ENCODE measurements around the gene PPM1A. TPM values are rescaled to one million over a fixed set of nuclear protein-coding genes. Genes with fewer than 3 reads are reported as not detected.

The PPM1A gene
- total RNA-seq, 1 experiment from 2014 or later = 41.7 TPM

DNA sequence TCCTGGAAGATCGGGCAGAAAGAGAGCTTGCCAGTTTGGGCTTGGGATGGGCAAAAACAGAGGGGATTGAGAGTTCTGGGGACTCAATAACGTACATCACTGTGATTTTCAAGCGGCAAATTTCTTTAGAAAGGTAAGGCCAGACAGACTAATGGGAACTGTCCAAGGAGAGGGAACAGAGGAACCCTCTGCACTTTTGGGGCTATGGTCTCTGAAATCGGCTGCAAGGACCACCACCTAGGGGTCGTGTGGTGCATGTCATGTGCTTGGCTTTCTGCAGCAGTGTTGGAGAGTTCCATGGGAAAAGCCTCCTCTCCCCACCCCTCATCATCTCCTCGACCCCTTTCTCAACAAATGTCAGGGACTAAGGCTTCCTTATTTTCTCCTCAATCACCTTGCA, 79.6 kb downstream of the PPM1A start:
- no peak overlapping the region for H2BK20ac ChIP-seq (ENCODE audit: low read depth, low read length, poor library complexity, severe bottlenecking)
- H2AK5ac ChIP-seq (ENCODE audit: insufficient read length, low read length) = no peak overlapping the region
- H2BK120ac ChIP-seq (ENCODE audit: low read depth, low read length, poor library complexity, severe bottlenecking) = no peak overlapping the region
- no CpG with 5 or more reads among the region's 6 CpGs for WGBS (ENCODE audit: extremely low coverage, insufficient read length, low lambda C conversion rate)
- no peak overlapping the region for H2AFZ ChIP-seq (ENCODE audit: low read length)
- peak; percentile 64 for DNase-seq
- H3K4me1 ChIP-seq (ENCODE audit: insufficient read depth, low read length) = peaks cover 11% of the 10 kb centered on the region; the same call in 1 of the 2 replicates
- Mint-ChIP-seq H3K36me3 (ENCODE audit: insufficient read depth in 1 of 3, low read depth in 3 of 3) (no peaks in the 10 kb centered on the region; a peak in 1 of 7 replicates), H3K9me3 (no peaks in the 10 kb centered on the region; a peak in 1 of 5 replicates), H3K4me1 (peaks cover 31 to 37% of the 10 kb centered on the region in 2 experiments), H3K27ac (no peak overlapping the region), H3K27me3 (ENCODE audit: low read depth) (peaks cover 8% of the 10 kb centered on the region), H3K4me3 (0 out of 5 replicates have a peak overlapping the region, but pooled peaks of 1 of the 2 experiments have one; percentile 25)
- no peak overlapping the region for H3K4ac ChIP-seq (ENCODE audit: low read depth, low read length)
- H4K8ac ChIP-seq (replicated peaks; ENCODE audit: insufficient read length, low read depth, low read length) = no peak overlapping the region
- H2BK15ac ChIP-seq (ENCODE audit: low read depth, low read length) = no peak overlapping the region
- H3K23me2 ChIP-seq (ENCODE audit: insufficient read length, low read depth, low read length, poor library complexity, severe bottlenecking) = peaks cover 12% of the 10 kb centered on the region
- no peak overlapping the region for H3K18ac ChIP-seq (ENCODE audit: insufficient read length, low read depth, low read length)
- no peak overlapping the region for H2BK5ac ChIP-seq (ENCODE audit: insufficient read length, low read length)
- TF ChIP-seq CTCF (conservative IDR thresholded peaks at IDR 0.05) = peak; percentile 65
- H3K79me2 ChIP-seq (ENCODE audit: insufficient read depth, low read length) = no peaks in the 10 kb centered on the region
- H3K27ac ChIP-seq (ENCODE audit: insufficient read length, low read depth, low read length) = no peak overlapping the region
- H3K9ac ChIP-seq (ENCODE audit: extremely low read depth, insufficient read length, low read length) = no peak overlapping the region
- no peak overlapping the region for H3K23ac ChIP-seq (ENCODE audit: insufficient read length, low read depth, low read length)
- H3K79me1 ChIP-seq (ENCODE audit: insufficient read depth, low read depth, low read length, poor library complexity, severe bottlenecking) = no peaks in the 10 kb centered on the region
- no peak overlapping the region for H3K4me2 ChIP-seq (ENCODE audit: insufficient read depth, insufficient read length, low read length)
- no peaks in the 10 kb centered on the region for H3K27me3 ChIP-seq (ENCODE audit: insufficient read depth, low read length)
- no peak overlapping the region for H4K91ac ChIP-seq (ENCODE audit: insufficient read length, low read depth, low read length)
- H3K56ac ChIP-seq (ENCODE audit: insufficient read length, low read depth, low read length) = no peak overlapping the region
- H3K9me3 ChIP-seq (ENCODE audit: control insufficient read depth, low read depth, low read length) = no peaks in the 10 kb centered on the region
- H4K5ac ChIP-seq (ENCODE audit: insufficient read length, low read depth, low read length) = no peak overlapping the region
- H2BK12ac ChIP-seq (ENCODE audit: insufficient read length, low read depth, low read length) = no peak overlapping the region
- no peak overlapping the region for H3T11ph ChIP-seq (ENCODE audit: low read length)
- no peaks in the 10 kb centered on the region for H4K20me1 ChIP-seq (ENCODE audit: control insufficient read depth, insufficient read depth, insufficient read length)
- no peak overlapping the region for H3K14ac ChIP-seq (ENCODE audit: insufficient read depth, low read length)

Data from H9 (cell line).